ENCODE measurements around the gene SH3BGRL. TPM values are rescaled to one million over a fixed set of nuclear protein-coding genes. Genes with fewer than 3 reads are reported as not detected.

Gene SH3BGRL
- total RNA-seq, 1 experiment from 2014 or later, result 32.1 TPM

GRCh38 chrX:81202456-81202819 lies 536 bp downstream of the SH3BGRL start:
- no peak for DNase-seq
- Mint-ChIP-seq H3K9me3 (ENCODE audit: unreplicated experiment) (no peaks in the 10 kb centered on the region), H3K4me1 (ENCODE audit: low read depth, unreplicated experiment) (no peaks in the 10 kb centered on the region), H3K27ac (ENCODE audit: unreplicated experiment) (peak overlapping the region; percentile 90), H3K27me3 (ENCODE audit: insufficient read depth, unreplicated experiment) (no peaks in the 10 kb centered on the region), H3K36me3 (ENCODE audit: insufficient read depth, unreplicated experiment) (no peaks in the 10 kb centered on the region), H3K4me3 (ENCODE audit: unreplicated experiment) (peak overlapping the region; percentile 77)
- no peaks in the 10 kb centered on the region for H3K9me3 ChIP-seq
- H3K27me3 ChIP-seq (replicated peaks; ENCODE audit: control insufficient read depth, insufficient read depth, low read length), result no peaks in the 10 kb centered on the region
- TF ChIP-seq, protein P1, sequence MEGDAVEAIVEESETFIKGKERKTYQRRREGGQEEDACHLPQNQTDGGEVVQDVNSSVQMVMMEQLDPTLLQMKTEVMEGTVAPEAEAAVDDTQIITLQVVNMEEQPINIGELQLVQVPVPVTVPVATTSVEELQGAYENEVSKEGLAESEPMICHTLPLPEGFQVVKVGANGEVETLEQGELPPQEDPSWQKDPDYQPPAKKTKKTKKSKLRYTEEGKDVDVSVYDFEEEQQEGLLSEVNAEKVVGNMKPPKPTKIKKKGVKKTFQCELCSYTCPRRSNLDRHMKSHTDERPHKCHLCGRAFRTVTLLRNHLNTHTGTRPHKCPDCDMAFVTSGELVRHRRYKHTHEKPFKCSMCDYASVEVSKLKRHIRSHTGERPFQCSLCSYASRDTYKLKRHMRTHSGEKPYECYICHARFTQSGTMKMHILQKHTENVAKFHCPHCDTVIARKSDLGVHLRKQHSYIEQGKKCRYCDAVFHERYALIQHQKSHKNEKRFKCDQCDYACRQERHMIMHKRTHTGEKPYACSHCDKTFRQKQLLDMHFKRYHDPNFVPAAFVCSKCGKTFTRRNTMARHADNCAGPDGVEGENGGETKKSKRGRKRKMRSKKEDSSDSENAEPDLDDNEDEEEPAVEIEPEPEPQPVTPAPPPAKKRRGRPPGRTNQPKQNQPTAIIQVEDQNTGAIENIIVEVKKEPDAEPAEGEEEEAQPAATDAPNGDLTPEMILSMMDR (IDR thresholded peaks at IDR 0.05; ENCODE audit: insufficient read depth in 1 of 2, low read depth in 1 of 2, low read length in 1 of 2, severe bottlenecking in 1 of 2, unreplicated experiment in 1 of 2), result no peak
- BruUV-seq (replicated peaks), result no TSS peak
- ChIA-PET POLR2A (no interaction called here), CTCF (interaction anchor here (0.6 kb wide), 1 partner anchor 12 kb away, joined by 3 read pairs; no protein-coding TSS in a partner anchor)
- peak overlapping the region; percentile 48 for H3K4me3 ChIP-seq (ENCODE audit: low read depth, low read length)
- intact Hi-C loops (cut with micrococcal nuclease; ENCODE audit: unreplicated experiment), result no loop called here
- no peaks in the 10 kb centered on the region for H3K4me1 ChIP-seq
- no peaks in the 10 kb centered on the region for H3K36me3 ChIP-seq (ENCODE audit: control insufficient read depth, insufficient read depth, low read length)

- H3K4me3 ChIP-seq (ENCODE audit: low read depth, low read length), result no peak overlapping the region; the same call in 1 of the 2 replicates
- no peaks in the 10 kb centered on the region for H3K9me3 Mint-ChIP-seq (ENCODE audit: unreplicated experiment)
- no peaks in the 10 kb centered on the region for H3K36me3 ChIP-seq (ENCODE audit: control insufficient read depth, insufficient read depth, low read length)
- H3K27ac Mint-ChIP-seq (ENCODE audit: unreplicated experiment), result no peak overlapping the region
- POLR2A ChIA-PET, result no interaction called here
- H3K4me1 ChIP-seq, result no peaks in the 10 kb centered on the region
- DNase-seq, result no peak
- H3K27me3 ChIP-seq (replicated peaks; ENCODE audit: control insufficient read depth, insufficient read depth, low read length), result no peaks in the 10 kb centered on the region
- no peaks in the 10 kb centered on the region for H3K27me3 Mint-ChIP-seq (ENCODE audit: insufficient read depth, unreplicated experiment)
- no TSS peak for BruUV-seq (replicated peaks)
- H3K36me3 Mint-ChIP-seq (ENCODE audit: insufficient read depth, unreplicated experiment), result no peaks in the 10 kb centered on the region
- H3K4me1 Mint-ChIP-seq (ENCODE audit: low read depth, unreplicated experiment), result no peaks in the 10 kb centered on the region
- TF ChIP-seq, protein P1 (IDR thresholded peaks at IDR 0.05; ENCODE audit: insufficient read depth in 1 of 2, low read depth in 1 of 2, low read length in 1 of 2, severe bottlenecking in 1 of 2, unreplicated experiment in 1 of 2), result no peak
- CTCF ChIA-PET, result no interaction called here
- H3K4me3 Mint-ChIP-seq (ENCODE audit: unreplicated experiment), result peak overlapping the region; percentile 77
- intact Hi-C loops (cut with micrococcal nuclease; ENCODE audit: unreplicated experiment), result no loop called here
- H3K9me3 ChIP-seq, result no peaks in the 10 kb centered on the region
Measured at GRCh38 chrX:81202943-81203342, 1.0 kb downstream of the SH3BGRL start.

GRCh38 chrX:81205551-81205950 lies 3.6 kb downstream of the SH3BGRL start:
- H3K9me3 Mint-ChIP-seq (ENCODE audit: unreplicated experiment), result no peaks in the 10 kb centered on the region
- H3K27ac Mint-ChIP-seq (ENCODE audit: unreplicated experiment), result no peak overlapping the region
- BruUV-seq (replicated peaks), result no TSS peak
- no peak for DNase-seq
- ChIA-PET POLR2A (no interaction called here), CTCF (no interaction called here)
- Histone ChIP-seq H3K9me3 (no peaks in the 10 kb centered on the region), H3K4me1 (no peaks in the 10 kb centered on the region), H3K36me3 (ENCODE audit: control insufficient read depth, insufficient read depth, low read length) (no peaks in the 10 kb centered on the region), H3K27me3 (replicated peaks; ENCODE audit: control insufficient read depth, insufficient read depth, low read length) (no peaks in the 10 kb centered on the region), H3K4me3 (ENCODE audit: low read depth, low read length) (no peak overlapping the region)
- no peaks in the 10 kb centered on the region for H3K27me3 Mint-ChIP-seq (ENCODE audit: insufficient read depth, unreplicated experiment)
- TF ChIP-seq, protein P1 (IDR thresholded peaks at IDR 0.05; ENCODE audit: insufficient read depth in 1 of 2, low read depth in 1 of 2, low read length in 1 of 2, severe bottlenecking in 1 of 2, unreplicated experiment in 1 of 2), result no peak
- H3K4me1 Mint-ChIP-seq (ENCODE audit: low read depth, unreplicated experiment), result no peaks in the 10 kb centered on the region
- H3K36me3 Mint-ChIP-seq (ENCODE audit: insufficient read depth, unreplicated experiment), result no peaks in the 10 kb centered on the region
- no peak overlapping the region for H3K4me3 Mint-ChIP-seq (ENCODE audit: unreplicated experiment)
- intact Hi-C loops (cut with micrococcal nuclease; ENCODE audit: unreplicated experiment), result no loop called here

Measured in Caco-2 (cell line).